ENCODE data around the gene TSPAN18.

Gene TSPAN18

DNA sequence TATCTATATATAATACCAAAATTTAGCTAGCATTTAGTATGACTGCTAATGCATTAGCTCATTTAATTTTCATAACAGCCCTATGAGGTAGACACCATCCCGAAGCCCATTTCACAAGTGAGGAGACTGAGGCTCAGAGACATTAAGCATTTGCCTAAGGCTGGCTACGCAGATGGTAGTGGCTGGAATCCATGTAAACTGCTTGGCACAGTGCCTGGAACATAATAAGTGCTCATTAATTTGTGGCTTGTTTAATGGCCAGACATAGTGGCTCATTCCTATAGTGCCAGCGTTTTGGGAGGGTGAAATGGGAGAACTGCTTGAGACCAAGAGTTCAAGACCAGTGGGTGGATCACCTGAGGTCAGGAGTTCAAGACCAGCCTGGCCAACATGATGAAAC, 241.7 kb downstream of the TSPAN18 start:
- in situ Hi-C loops (cut with HindIII; ENCODE audit: low sequenced_read_pairs) = no loop called here
- no peak for DNase-seq (ENCODE audit: low read depth, low spot score)
- H3K4me3 ChIP-seq (ENCODE audit: low read depth, low read length) = no peak overlapping the region
- TF ChIP-seq, protein P1, sequence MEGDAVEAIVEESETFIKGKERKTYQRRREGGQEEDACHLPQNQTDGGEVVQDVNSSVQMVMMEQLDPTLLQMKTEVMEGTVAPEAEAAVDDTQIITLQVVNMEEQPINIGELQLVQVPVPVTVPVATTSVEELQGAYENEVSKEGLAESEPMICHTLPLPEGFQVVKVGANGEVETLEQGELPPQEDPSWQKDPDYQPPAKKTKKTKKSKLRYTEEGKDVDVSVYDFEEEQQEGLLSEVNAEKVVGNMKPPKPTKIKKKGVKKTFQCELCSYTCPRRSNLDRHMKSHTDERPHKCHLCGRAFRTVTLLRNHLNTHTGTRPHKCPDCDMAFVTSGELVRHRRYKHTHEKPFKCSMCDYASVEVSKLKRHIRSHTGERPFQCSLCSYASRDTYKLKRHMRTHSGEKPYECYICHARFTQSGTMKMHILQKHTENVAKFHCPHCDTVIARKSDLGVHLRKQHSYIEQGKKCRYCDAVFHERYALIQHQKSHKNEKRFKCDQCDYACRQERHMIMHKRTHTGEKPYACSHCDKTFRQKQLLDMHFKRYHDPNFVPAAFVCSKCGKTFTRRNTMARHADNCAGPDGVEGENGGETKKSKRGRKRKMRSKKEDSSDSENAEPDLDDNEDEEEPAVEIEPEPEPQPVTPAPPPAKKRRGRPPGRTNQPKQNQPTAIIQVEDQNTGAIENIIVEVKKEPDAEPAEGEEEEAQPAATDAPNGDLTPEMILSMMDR (IDR thresholded peaks at IDR 0.05; ENCODE audit: low read depth, low read length) = no peak

DNA sequence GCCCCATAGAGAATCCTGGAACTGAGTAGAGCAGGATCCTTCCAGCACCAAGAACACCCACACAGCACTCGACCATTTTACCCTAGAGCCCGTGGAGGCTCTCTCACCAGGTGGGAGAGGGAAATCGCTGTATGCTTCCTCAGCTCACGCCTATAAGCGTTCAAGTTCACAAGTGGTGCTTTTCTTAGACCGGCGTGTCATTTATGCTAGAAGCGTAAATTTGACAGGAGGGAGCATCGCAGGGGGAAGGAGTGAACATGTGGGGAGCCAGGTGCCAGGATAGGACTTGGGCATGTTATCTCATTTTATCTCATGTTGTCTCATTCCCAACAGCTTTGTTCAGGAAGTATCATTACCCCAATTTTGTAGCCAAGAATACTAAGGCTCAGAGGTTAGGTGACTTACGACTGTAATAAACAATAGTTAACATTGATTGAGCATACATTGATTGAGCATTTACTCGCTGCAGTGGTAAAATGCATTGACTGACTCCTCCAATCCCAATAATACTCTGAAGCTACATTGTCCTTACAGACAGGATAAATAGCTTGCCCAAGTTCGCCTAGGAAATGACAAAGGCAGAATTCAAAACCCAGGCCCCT, 243.0 kb downstream of the TSPAN18 start:
- in situ Hi-C loops (cut with HindIII; ENCODE audit: low sequenced_read_pairs) = no loop called here
- no peak overlapping the region for H3K4me3 ChIP-seq (ENCODE audit: low read depth, low read length)
- DNase-seq (ENCODE audit: low read depth, low spot score) = no peak
- TF ChIP-seq, protein P1 (IDR thresholded peaks at IDR 0.05; ENCODE audit: low read depth, low read length) = no peak

DNA sequence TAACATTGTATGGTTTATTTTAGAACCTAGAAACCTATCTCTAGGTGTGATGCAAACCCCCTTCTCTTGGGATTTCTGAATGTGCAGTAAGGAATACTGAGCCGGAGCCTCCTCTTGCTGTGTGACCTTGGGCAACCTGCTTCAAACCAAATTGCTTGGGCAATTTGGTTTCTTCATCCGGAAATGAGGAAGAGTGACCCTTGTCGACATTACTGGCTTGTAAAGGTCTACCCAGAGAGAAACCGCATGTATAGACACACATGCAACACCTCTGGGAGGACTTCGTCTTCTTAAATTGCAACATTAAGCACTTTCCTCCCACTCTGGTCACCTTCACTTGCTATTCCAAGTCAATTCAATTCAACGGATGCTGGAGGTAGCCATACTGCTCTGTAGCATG, 243.5 kb downstream of the TSPAN18 start:
- in situ Hi-C loops (cut with HindIII; ENCODE audit: low sequenced_read_pairs) = no loop called here
- H3K4me3 ChIP-seq (ENCODE audit: low read depth, low read length) = no peak overlapping the region
- TF ChIP-seq, protein P1 (IDR thresholded peaks at IDR 0.05; ENCODE audit: low read depth, low read length) = no peak
- DNase-seq (ENCODE audit: low read depth, low spot score) = no peak

DNA sequence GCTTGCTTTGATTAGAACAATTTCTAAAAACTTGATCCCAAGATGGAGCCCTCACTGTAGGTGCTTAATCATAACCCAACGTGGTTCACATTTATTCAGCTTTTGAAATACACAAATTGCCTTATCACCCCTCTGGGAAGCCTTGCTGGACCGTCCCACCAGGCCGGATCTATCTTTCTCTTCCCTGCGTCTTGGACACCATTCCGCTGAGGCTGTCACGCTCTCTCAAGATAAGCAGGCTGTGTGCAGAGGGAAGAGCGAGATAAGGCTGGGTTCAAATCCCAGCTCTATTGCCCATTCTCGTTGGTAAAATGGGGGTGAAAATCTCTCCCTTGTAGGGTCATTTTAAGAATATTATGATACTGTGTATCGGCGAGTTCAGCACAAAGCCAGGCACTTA, 244.4 kb downstream of the TSPAN18 start:
- TF ChIP-seq, protein P1 (IDR thresholded peaks at IDR 0.05; ENCODE audit: low read depth, low read length) = no peak
- no peak for DNase-seq (ENCODE audit: low read depth, low spot score)
- no peak overlapping the region for H3K4me3 ChIP-seq (ENCODE audit: low read depth, low read length)
- in situ Hi-C loops (cut with HindIII; ENCODE audit: low sequenced_read_pairs) = no loop called here

DNA sequence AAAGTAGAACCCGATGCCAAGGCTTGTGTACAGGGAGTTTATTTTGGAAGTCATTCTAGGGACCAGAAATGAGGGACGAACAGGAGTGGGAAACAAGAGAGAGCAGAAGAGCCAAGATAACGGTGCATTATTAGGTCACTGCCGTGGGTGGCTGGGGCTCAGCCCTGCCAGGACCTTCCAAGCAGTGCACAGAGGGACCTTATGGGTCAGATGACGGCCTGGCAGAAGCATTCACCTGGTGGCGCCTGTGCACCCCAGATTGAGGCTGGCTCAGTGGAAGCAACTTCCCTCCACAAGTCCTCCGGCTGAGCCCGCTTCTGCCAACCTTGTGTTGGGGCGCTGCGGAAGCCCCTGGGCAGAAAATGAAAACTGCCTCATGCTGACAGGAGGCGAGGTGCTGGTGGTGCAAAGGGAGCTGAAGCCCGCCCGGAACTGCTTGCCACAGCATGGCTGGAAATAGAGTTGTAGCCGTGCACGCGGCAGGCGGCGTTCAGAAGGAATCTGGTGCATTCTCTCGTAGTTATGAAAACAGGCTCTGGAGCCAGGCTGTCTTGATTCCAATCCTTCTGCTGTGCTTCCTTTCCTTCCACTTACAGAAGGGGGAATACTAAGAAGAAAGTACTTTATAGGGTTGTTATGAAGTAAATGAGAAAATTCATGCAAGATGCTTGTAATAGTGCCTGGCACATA, 246.1 kb downstream of the TSPAN18 start:
- DNase-seq (ENCODE audit: low read depth, low spot score) = no peak
- H3K4me3 ChIP-seq (ENCODE audit: low read depth, low read length) = no peak overlapping the region
- in situ Hi-C loops (cut with HindIII; ENCODE audit: low sequenced_read_pairs) = no loop called here
- TF ChIP-seq, protein P1 (IDR thresholded peaks at IDR 0.05; ENCODE audit: low read depth, low read length) = no peak

DNA sequence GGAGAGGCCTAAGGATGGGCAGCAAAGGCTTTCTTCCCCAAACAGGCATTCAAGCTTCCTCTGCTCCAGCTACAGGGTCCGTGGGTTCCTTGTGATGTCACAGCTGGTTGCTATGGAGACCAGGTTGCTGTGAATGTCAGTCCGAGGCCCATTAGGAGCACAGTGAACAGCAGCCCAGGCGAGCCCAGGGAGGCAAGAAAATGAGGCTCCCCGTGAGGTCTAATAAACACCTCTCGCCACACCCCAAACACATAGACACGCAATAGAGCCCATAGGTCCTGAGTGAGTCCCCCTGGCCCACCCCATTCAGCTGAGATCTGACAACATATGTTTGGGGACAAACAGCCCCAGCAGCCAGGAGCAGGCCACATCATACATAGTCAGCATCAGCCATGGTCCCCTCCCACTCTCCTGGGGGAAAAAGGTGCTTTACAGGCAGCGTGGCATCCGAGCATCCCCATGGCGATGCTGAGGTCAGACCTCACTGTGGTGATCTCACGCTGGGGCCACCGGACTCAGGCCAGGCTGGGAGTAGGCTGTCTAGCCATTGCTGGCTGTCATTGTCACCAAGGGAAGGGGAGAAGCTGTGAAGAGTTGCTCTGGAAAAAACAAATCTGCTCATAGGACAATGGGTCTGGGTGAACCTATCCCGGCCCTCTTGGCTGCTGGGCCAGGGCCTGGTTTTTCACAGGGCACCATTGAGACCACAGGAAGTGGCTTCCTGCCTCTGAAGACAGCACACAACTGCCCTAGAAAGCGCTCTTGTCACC, 247.1 kb downstream of the TSPAN18 start:
- in situ Hi-C loops (cut with HindIII; ENCODE audit: low sequenced_read_pairs) = no loop called here
- DNase-seq (ENCODE audit: low read depth, low spot score) = no peak
- TF ChIP-seq, protein P1 (IDR thresholded peaks at IDR 0.05; ENCODE audit: low read depth, low read length) = no peak
- H3K4me3 ChIP-seq (ENCODE audit: low read depth, low read length) = no peak overlapping the region
